Neuronal stem cell (in vitro differentiated cells): ENCODE data around the gene TBX6.

ENCODE experiments used
- DNase-seq: peaks from one replicate; pipeline ENCODE4 v3.0.0-alpha.2; 2013; ENCODE audit warnings: low spot score
- H2AFZ ChIP-seq: one replicate; pipeline ENCODE4 v1.6.1; 2013; ENCODE audit warnings: mild to moderate bottlenecking, low read length, inconsistent platforms
- H2AK5ac ChIP-seq: 2 replicates; pipeline ENCODE4 v1.6.1; 2013; ENCODE audit warnings: low read depth, mild to moderate bottlenecking, inconsistent platforms, low read length, moderate library complexity, mixed read lengths
- H2BK120ac ChIP-seq: 2 replicates; pipeline ENCODE4 v1.6.1; 2013; ENCODE audit warnings: low read depth, mild to moderate bottlenecking, inconsistent platforms, low read length, moderate library complexity, mixed read lengths
- H2BK12ac ChIP-seq: one replicate; pipeline ENCODE4 v1.6.1; 2013; ENCODE audit warnings: low read length, inconsistent platforms
- H2BK15ac ChIP-seq: 2 replicates; pipeline ENCODE4 v1.6.1; 2013; ENCODE audit warnings: mild to moderate bottlenecking, low read length, inconsistent platforms, mixed read lengths
- H2BK5ac ChIP-seq: one replicate; pipeline ENCODE4 v1.6.1; 2013; ENCODE audit warnings: inconsistent platforms, mild to moderate bottlenecking, low read length, moderate library complexity
- H3K14ac ChIP-seq: one replicate; pipeline ENCODE4 v1.6.1; 2013; ENCODE audit warnings: low read length, inconsistent platforms
- H3K18ac ChIP-seq: 2 replicates; pipeline ENCODE4 v1.6.1; 2013; ENCODE audit warnings: low read length, inconsistent platforms
- H3K23ac ChIP-seq: 2 replicates; pipeline ENCODE4 v1.6.1; 2013; ENCODE audit warnings: low read depth, mild to moderate bottlenecking, mixed read lengths, low read length, inconsistent platforms; ENCODE audit not compliant: poor library complexity
- H3K27ac ChIP-seq: replicated peaks from 3 replicates; pipeline ENCODE4 v1.5.1; 2013; ENCODE audit warnings: low read length, inconsistent platforms
- H3K27me3 ChIP-seq, 3 experiments: 2 replicates each; pipeline ENCODE4 v1.6.1; 2013; ENCODE audit warnings: low read length in 3 of 3, mild to moderate bottlenecking in 2 of 3, inconsistent platforms in 1 of 3, low read depth in 1 of 3, mixed read lengths in 1 of 3, moderate library complexity in 1 of 3; ENCODE audit not compliant: control insufficient read depth in 3 of 3, insufficient read depth in 3 of 3
- H3K36me3 ChIP-seq, 2 donors: replicated peaks in 1 of 2; 2 replicates each; pipeline ENCODE4 v1.6.1; 2013; ENCODE audit warnings: low read length in 2 of 2; ENCODE audit not compliant: control insufficient read depth in 2 of 2, insufficient read depth in 2 of 2
- H3K4ac ChIP-seq: 2 replicates; pipeline ENCODE4 v1.6.1; 2013; ENCODE audit warnings: inconsistent platforms, mild to moderate bottlenecking, low read length, moderate library complexity
- H3K4me1 ChIP-seq, 2 donors: 1 replicate in 1 of 2; 2 replicates in 1 of 2; pipeline ENCODE4 v1.6.1; 2013; ENCODE audit warnings: low read length in 2 of 2, low read depth in 1 of 2; ENCODE audit not compliant: control insufficient read depth in 2 of 2, insufficient read depth in 1 of 2
- H3K4me2 ChIP-seq: one replicate; pipeline ENCODE4 v1.6.1; 2013; ENCODE audit warnings: mild to moderate bottlenecking, low read length, inconsistent platforms; ENCODE audit not compliant: insufficient read depth, poor library complexity, severe bottlenecking
- H3K4me3 ChIP-seq, 2 donors: 2 replicates each; pipeline ENCODE4 v1.5.1; 2013; ENCODE audit warnings: low read length in 2 of 2, mild to moderate bottlenecking in 2 of 2, inconsistent platforms in 1 of 2, moderate library complexity in 1 of 2
- H3K79me1 ChIP-seq: one replicate; pipeline ENCODE4 v1.6.1; 2013; ENCODE audit warnings: low read depth, mild to moderate bottlenecking, inconsistent platforms, low read length, moderate library complexity
- H3K9ac ChIP-seq: one replicate; pipeline ENCODE4 v1.6.1; 2013; ENCODE audit warnings: mild to moderate bottlenecking, low read depth, low read length, inconsistent platforms; ENCODE audit not compliant: poor library complexity
- H3K9me3 ChIP-seq, 2 donors: replicated peaks in 1 of 2; 2 replicates each; pipeline versions ENCODE3 to v1.6.1; 2013; ENCODE audit warnings: low read length in 2 of 2, mild to moderate bottlenecking in 2 of 2, inconsistent platforms in 1 of 2, low read depth in 1 of 2, mixed read lengths in 1 of 2, moderate library complexity in 1 of 2; ENCODE audit not compliant: control insufficient read depth in 2 of 2, insufficient read depth in 1 of 2
- H4K8ac ChIP-seq: one replicate; pipeline ENCODE4 v1.6.1; 2013; ENCODE audit warnings: low read depth, mild to moderate bottlenecking, inconsistent platforms, low read length, moderate library complexity
- H4K91ac ChIP-seq: one replicate; pipeline ENCODE4 v1.6.1; 2013; ENCODE audit warnings: low read length, low read depth, mild to moderate bottlenecking, inconsistent platforms; ENCODE audit not compliant: poor library complexity
- WGBS, 2 donors: extraction: QIAGEN DNeasy Blood & Tissue Kit; methylation state at CpG; one replicate each; pipeline ENCODE4 v1.1.7; 2013; ENCODE audit warnings: missing lambda C conversion rate in 2 of 2, mixed read lengths in 1 of 2; ENCODE audit not compliant: insufficient read length in 2 of 2, insufficient replicate concordance in 1 of 2; ENCODE audit errors: extremely low coverage in 2 of 2; 5-methylcytosine and 5-hydroxymethylcytosine counted together

The TBX6 gene

DNA sequence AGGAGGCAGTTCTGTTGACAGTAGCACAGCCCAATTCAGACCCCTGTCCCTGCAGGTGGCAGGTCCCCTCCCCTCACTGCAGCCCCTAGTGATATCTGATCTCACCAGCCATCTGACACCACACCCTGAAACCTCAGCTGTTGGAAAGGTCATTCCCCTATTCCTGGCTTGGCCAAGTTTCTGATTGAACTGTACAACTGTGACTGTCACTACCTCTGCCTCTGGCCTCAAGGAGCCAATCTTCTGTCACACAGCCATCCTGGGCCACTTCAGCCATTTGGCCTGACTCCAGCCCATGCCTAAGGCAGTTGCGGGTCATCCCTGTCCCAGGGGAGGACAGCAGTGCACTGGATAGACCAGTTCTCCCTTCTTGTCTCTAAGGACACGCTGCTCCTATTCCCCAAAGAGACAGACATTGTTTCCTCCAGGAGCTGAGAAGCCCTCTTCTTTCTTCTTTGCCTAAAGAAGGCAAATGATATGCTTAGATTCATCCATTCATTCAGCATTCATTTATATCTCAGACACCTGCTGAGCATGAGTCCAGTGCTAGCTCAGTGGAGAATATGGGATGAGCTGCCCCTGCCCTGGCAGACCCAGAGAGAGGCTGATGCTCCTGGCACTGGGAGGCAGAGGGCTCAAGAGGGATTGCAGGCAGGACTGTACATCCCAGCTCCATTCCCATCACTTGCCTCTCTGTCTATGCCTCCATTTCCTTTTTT is 30.7 kb downstream of the TBX6 start:
- no peak for DNase-seq
- no peak overlapping the region for H3K27ac ChIP-seq

DNA sequence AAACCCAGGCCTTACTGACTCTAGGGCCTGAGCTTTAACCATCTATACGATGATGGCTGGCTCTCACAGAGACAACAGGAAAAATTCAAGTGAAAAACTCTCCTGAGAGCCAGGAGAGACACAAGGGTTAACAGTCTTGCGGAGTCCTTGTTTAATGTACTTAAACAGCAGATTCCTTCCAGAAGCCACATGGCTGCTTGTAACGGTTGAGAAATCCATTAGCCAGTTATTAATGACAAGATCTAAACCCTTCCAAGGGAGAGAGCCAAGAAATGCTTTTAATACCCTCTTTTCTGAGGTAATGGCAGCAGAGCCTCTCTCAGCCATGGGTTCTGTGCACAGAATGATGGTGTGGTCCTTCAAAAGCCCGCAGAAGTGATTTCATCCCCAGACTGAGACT is 31.4 kb downstream of the TBX6 start:
- H2AK5ac ChIP-seq: no peak overlapping the region
- H3K4me1 ChIP-seq: peaks cover 12% of the 10 kb centered on the region in 2 donors
- H3K9ac ChIP-seq: no peak overlapping the region
- H3K27me3 ChIP-seq: no peaks in the 10 kb centered on the region
- no peak overlapping the region for H2AFZ ChIP-seq
- H2BK12ac ChIP-seq: no peak overlapping the region
- H3K27ac ChIP-seq: no peak overlapping the region
- H2BK5ac ChIP-seq: no peak overlapping the region
- H3K23ac ChIP-seq: no peak overlapping the region
- peaks cover 3 to 44% of the 10 kb centered on the region in 2 donors for H3K36me3 ChIP-seq
- no peak overlapping the region for H2BK120ac ChIP-seq
- WGBS, 2 donors: no CpG with 5 or more reads among the region's 4 CpGs
- H4K91ac ChIP-seq: no peak overlapping the region
- no peak overlapping the region for H3K14ac ChIP-seq
- H3K4ac ChIP-seq: no peak overlapping the region
- H3K4me3 ChIP-seq: no peak overlapping the region
- no peak overlapping the region for H4K8ac ChIP-seq
- no peak overlapping the region for H3K18ac ChIP-seq
- H3K9me3 ChIP-seq: no peaks in the 10 kb centered on the region
- H3K79me1 ChIP-seq: no peaks in the 10 kb centered on the region
- DNase-seq: no peak
- no peak overlapping the region for H2BK15ac ChIP-seq
- no peak overlapping the region for H3K4me2 ChIP-seq

More for the DNA sequence above, 30.7 kb downstream of the TBX6 start:
- Histone ChIP-seq H2AFZ (no peak overlapping the region), H3K14ac (no peak overlapping the region), H2AK5ac (no peak overlapping the region), H3K4me3 (no peak overlapping the region), H2BK12ac (no peak overlapping the region), H3K4me1 (peaks cover 12% of the 10 kb centered on the region in 2 donors), H4K8ac (no peak overlapping the region), H3K18ac (no peak overlapping the region), H3K9ac (peak overlapping the region; percentile 64), H3K27me3 (no peaks in the 10 kb centered on the region), H3K23ac (no peak overlapping the region), H3K4me2 (no peak overlapping the region), H3K36me3 (peaks cover 3 to 42% of the 10 kb centered on the region in 2 donors), H4K91ac (no peak overlapping the region), H3K79me1 (peaks cover 3% of the 10 kb centered on the region), H2BK15ac (no peak overlapping the region), H3K9me3 (no peaks in the 10 kb centered on the region), H2BK5ac (no peak overlapping the region), H3K4ac (no peak overlapping the region), H2BK120ac (no peak overlapping the region)
- no CpG with 5 or more reads among the region's 2 CpGs for WGBS, 2 donors

DNA sequence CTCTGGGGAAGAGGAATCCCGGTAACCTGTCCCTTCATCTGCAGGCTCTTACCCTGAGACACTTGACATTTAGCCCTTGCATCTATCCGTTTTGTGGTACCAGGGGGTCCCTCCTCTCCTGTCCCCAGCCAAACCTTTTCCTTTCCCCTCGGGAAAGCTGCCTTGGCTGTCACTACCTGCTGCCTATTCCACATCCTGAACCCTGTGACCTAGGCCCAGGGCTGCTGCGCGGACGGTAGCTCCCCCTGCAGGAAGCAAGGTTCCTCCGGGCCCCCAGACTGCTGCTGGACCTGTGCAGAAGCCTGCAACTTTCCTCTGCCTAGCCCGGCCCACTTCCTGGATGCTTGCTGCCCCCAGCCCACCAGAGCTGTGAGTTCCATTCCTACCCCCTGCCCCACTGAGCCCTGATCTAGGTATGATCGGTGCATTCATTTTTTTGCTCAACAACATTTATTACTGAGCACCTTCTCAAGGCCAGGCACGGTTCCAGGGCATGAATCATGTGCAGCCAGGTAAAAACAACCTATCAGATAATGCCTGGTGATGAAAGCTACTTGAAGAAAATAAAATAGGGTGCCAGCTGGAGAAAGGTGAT is 36.7 kb downstream of the TBX6 start:
- H4K8ac ChIP-seq: no peak overlapping the region
- DNase-seq: no peak
- peak overlapping the region in 1 of 2 donors; percentile 28 for H3K4me3 ChIP-seq

DNA sequence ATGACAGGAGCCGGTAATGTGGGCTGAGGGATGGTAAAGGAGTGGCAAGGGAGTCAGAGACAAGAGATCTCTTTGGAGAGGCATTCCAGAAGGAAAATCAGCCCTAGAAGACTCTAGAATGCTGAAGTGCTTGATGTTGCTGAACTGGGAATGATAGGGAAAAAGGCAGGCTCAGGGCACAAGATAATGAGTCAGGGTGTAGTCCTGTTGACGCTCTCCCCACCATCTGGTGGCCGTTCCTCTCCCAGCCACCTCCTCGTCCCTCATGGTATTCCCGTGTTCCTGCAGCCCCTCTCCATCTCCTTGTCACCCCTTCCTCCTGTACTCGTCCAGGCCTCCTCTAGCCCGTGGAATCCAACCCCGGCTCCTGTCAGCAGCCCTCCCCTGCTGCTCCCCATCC is 37.3 kb downstream of the TBX6 start:
- no peak overlapping the region for H2BK15ac ChIP-seq
- no CpG with 5 or more reads among the region's 8 CpGs for WGBS, 2 donors
- H3K23ac ChIP-seq: no peak overlapping the region
- no peak overlapping the region for H3K4ac ChIP-seq
- no peak overlapping the region for H2BK120ac ChIP-seq
- no peak overlapping the region for H3K14ac ChIP-seq
- peak overlapping the region in 1 of 2 donors; percentile 28 for H3K4me3 ChIP-seq
- H2AK5ac ChIP-seq: no peak overlapping the region
- no peaks in the 10 kb centered on the region for H3K79me1 ChIP-seq
- H2AFZ ChIP-seq: no peak overlapping the region
- H4K8ac ChIP-seq: no peak overlapping the region
- H3K4me1 ChIP-seq: peaks cover 4 to 6% of the 10 kb centered on the region in 2 donors
- H2BK12ac ChIP-seq: peak overlapping the region; percentile 4
- peak overlapping the region; percentile 32 for H3K9ac ChIP-seq
- H2BK5ac ChIP-seq: no peak overlapping the region
- DNase-seq: no peak
- peaks cover 2 to 28% of the 10 kb centered on the region in 2 donors for H3K36me3 ChIP-seq
- H4K91ac ChIP-seq: peak overlapping the region; percentile 14
- no peak overlapping the region for H3K4me2 ChIP-seq
- H3K27me3 ChIP-seq: no peaks in the 10 kb centered on the region
- no peak overlapping the region for H3K18ac ChIP-seq
- no peaks in the 10 kb centered on the region for H3K9me3 ChIP-seq
- no peak overlapping the region for H3K27ac ChIP-seq

More for the DNA sequence above, 36.7 kb downstream of the TBX6 start:
- Histone ChIP-seq H3K27me3 (no peaks in the 10 kb centered on the region), H3K36me3 (peaks cover 2 to 34% of the 10 kb centered on the region in 2 donors), H2BK15ac (no peak overlapping the region), H3K9me3 (no peaks in the 10 kb centered on the region), H3K4me2 (no peak overlapping the region), H2BK12ac (no peak overlapping the region), H2AK5ac (no peak overlapping the region), H3K14ac (no peak overlapping the region), H3K4me1 (peaks cover 4 to 6% of the 10 kb centered on the region in 2 donors), H2AFZ (no peak overlapping the region), H3K18ac (no peak overlapping the region), H3K4ac (no peak overlapping the region), H2BK5ac (no peak overlapping the region), H2BK120ac (no peak overlapping the region), H3K79me1 (no peaks in the 10 kb centered on the region), H4K91ac (no peak overlapping the region), H3K27ac (no peak overlapping the region), H3K9ac (no peak overlapping the region), H3K23ac (no peak overlapping the region)
- no CpG with 5 or more reads among the region's 10 CpGs for WGBS, 2 donors
